22Rv1 (cell line): ENCODE data around the gene NPY2R.
A peak's percentile ranks its signal among the peaks of the same experiment; 100 is the strongest.

Experiments
- ZFX ChIP-seq: fragments of 450-650 bp; IDR thresholded peaks from 2 replicates; pipeline ENCODE4 v1.6.1; 2017; ENCODE audit warnings: antibody characterized with exemption, borderline replicate concordance
- TF ChIP-seq, protein P1 (sequence below): fragments of 450-650 bp; IDR thresholded peaks from 2 replicates; pipeline ENCODE4 v1.5.1; 2017; ENCODE audit warnings: mild to moderate bottlenecking

GRCh38 chr4:155207534-155208257 is 740 bp upstream of the NPY2R start:
- TF ChIP-seq, protein P1, sequence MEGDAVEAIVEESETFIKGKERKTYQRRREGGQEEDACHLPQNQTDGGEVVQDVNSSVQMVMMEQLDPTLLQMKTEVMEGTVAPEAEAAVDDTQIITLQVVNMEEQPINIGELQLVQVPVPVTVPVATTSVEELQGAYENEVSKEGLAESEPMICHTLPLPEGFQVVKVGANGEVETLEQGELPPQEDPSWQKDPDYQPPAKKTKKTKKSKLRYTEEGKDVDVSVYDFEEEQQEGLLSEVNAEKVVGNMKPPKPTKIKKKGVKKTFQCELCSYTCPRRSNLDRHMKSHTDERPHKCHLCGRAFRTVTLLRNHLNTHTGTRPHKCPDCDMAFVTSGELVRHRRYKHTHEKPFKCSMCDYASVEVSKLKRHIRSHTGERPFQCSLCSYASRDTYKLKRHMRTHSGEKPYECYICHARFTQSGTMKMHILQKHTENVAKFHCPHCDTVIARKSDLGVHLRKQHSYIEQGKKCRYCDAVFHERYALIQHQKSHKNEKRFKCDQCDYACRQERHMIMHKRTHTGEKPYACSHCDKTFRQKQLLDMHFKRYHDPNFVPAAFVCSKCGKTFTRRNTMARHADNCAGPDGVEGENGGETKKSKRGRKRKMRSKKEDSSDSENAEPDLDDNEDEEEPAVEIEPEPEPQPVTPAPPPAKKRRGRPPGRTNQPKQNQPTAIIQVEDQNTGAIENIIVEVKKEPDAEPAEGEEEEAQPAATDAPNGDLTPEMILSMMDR: peak; percentile 72
- no peak for TF ChIP-seq ZFX
